Thyroid gland (tissue), 4 donors: Measurements from ENCODE around the gene CAPRIN1.

Source experiments
- CTCF ChIP-seq, 6 experiments: fragments of 200-600 bp in 3 of 6; fragments of 450-650 bp in 3 of 6; sonication (generic) in 3 of 6; IDR thresholded peaks; one replicate each; pipeline ENCODE4 v1.5.1; 2016 to 2019; ENCODE audit warnings: antibody characterized with exemption in 6 of 6, mild to moderate bottlenecking in 2 of 6, inconsistent platforms in 1 of 6, moderate library complexity in 1 of 6
- POLR2A ChIP-seq, 2 donors: fragments of 450-650 bp; IDR thresholded peaks; one replicate each; pipeline ENCODE4 v1.6.1; 2017; ENCODE audit warnings: antibody characterized with exemption in 2 of 2, mild to moderate bottlenecking in 2 of 2, moderate library complexity in 1 of 2

- no peak for TF ChIP-seq CTCF (IDR thresholded peaks at IDR 0.05)
- TF ChIP-seq POLR2A (IDR thresholded peaks at IDR 0.05) = no peak
Observed at GRCh38 chr11:34084637-34085036, 33.1 kb downstream of the CAPRIN1 start.
